GM19099 (cell line): ENCODE measurements around the gene C1orf226.

Experiments
- POLR2A ChIP-seq: IDR thresholded peaks from 3 replicates; pipeline ENCODE4 v1.6.1; 2011; ENCODE audit warnings: low read depth; ENCODE audit not compliant: insufficient read length; ENCODE audit errors: extremely low read depth

C1orf226 gene

DNA sequence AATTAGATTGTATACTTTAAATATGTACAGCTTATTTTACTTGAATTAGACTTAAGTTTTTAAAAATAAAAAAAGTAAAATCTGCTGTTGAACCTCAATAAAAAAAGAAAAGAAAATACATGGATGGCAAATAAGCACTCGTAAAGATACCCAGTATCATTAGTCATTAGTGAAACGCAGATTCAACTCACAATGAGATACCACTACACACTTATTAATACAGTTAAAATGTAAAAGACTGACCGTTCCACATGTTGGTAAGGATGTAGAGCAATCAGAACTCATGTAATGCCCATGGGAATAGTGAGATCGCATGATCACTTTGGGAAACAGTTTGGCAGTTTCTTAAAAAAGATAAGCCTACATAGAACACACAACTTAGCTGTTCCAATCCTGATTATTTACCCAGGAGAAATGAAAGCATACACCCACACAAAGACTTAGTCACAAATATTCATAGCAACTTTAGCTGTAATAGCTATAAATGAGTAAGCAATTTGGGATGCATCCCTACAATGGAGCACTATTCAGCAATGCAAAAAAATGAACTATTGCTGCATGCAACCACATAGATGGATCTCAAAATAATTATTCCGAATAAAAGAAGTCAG is 23.1 kb downstream of the C1orf226 start:
- TF ChIP-seq POLR2A: no peak

DNA sequence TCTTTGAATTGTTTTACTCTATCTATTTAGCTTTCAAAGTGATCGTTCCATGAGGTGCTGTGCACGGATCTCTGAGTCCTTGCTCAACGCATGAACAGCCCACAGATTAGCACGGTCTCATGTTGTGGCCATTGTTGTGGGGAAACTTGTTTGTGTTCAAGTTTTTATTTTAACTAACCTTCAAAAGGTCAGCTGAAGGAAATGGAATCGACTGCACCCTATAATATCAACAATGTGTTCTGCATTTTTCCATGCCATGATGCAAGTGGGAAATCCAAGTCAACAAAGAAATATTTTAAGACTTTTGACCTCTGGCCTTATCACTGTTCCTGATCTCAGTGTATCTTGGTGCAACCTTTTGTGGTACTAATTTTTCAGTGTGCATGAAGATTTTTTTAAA is 24.3 kb downstream of the C1orf226 start:
- no peak for TF ChIP-seq POLR2A

DNA sequence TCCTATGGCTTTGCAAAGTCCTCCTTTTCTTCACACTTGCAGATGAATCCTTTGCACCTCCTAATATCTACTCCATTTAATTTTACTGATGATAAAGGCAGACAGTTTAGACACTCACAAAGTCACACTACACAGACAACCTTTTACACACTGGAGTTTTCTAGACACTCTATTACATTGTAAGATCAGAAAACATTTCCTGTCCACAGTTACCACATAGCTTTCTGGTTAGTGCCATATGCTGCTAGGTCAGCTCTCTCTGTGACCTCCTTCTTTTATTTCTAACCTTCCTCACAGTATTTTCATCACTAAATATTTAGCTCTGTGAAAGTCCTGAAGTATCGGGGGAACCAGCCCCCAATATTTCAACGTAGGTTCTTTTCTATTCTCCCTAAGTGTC is 25.3 kb downstream of the C1orf226 start:
- TF ChIP-seq POLR2A: no peak

DNA sequence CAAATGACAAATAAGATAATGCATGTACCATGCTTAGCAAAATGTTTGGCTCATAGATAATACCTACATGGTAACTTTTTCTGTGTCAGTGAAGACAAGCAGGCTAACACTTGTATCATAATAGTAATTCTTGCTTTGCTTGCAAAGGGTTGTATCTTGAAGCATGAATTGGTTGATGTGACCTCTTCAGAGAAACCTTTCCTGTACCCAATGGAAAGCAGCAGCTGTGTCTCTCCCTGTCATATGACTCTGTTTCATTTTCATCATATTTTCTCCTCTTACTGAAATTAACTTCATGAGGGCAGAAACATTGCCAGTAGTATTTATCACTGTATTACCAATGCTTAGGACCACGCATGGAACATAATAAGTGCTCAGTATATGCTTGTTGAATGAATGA is 26.0 kb downstream of the C1orf226 start:
- no peak for TF ChIP-seq POLR2A

DNA sequence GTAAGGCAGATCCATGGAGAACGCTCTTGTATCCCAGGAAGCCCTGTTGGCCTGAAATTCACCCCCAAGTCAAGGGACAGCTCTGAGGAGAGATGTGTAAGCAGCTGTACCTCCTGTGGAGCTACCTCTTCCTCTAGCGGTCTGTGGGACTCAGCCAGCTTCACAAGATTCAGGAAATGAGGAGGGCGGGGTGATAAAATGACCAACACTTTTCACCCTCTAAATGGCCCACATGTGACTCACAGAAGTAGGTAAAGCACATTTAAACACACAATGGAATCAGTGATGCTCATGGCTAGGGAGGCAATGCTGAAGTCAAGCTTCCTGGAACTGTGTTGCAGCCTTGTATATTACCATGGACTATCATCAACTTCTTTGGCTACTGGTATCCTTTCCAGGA is 30.5 kb downstream of the C1orf226 start, which contains the start of gene SH2D1B:
Gene SH2D1B (minus strand): TSS at position 135 of the 400 bp plus-strand sequence. CDS start 120 bp downstream, at position 15.
- no peak for TF ChIP-seq POLR2A

DNA sequence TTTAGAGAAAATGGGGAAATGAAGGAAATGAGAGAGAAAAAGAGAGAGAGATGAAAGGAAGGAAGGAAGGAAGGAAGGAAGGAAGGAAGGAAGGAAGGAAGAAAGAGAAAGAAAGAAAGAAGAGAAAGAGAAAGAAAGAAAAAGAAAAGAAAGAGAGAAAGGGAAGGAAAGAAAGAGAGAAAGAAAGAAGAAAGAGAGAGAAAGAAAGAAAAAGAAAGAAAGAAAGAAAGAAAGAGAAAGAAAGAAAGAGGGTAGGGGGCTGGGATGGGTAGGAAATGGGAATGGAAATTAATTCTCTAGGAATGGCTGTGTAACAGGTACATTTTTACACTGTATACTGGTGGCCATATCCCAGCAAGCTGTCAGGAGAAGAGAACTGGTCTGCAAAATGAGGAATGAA is 34.7 kb downstream of the C1orf226 start:
- no peak for TF ChIP-seq POLR2A

DNA sequence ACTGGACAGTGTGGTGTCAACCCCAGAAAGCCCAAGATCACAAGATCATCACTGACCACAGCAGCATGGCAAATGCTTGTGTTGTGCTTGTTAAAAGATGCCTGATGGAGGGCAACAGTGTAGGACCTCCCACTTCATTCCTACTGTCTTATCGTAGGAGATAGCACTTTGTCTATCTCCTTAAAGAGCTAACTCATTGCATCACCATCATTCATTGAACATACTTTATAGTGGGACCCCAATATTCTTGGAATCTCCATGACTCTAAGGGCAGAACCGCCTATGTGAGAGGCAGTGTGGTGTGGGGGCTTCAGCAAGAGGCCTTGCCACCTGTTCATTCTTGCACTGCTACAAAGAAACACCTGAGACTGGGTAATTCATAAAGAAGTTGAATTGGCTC is 35.4 kb downstream of the C1orf226 start:
- TF ChIP-seq POLR2A: no peak

DNA sequence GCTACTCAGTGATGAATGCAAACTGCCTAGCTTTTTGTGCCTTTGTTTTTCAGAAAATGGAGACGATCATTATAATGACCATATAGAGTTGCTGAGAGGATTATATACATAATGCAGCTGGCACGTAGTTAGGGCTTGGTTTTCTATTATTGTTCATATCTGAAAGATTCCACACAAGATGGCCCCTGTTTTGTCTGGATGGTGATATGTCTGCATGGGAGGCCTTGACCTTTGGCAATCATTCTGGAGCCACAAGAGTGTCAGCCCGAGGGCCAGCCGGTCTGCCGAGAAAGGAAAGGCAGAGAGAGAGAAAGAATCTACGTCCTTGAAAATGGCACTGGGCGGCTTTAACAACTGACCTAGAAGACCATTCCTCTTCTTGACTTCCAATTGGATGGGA is 36.1 kb downstream of the C1orf226 start:
- no peak for TF ChIP-seq POLR2A

DNA sequence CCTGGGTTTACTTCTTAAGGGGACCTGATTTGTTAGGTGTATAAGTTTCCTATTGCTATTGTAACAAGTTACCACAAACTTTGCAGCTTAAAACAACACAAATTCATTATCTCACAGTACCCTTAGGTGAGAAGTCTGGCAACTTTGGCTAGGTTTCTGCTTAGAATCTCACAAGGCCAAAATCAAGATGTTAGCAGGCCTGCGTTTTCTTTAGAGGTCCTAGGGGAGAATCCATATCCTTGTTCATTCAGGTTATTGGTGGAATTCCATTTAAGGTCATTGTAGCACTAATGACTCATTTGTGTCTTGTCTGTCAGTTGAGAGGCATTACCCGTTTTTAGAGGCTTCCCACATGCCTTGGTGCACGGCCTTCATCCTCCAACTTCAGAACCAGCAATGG is 38.6 kb downstream of the C1orf226 start:
- TF ChIP-seq POLR2A: no peak

DNA sequence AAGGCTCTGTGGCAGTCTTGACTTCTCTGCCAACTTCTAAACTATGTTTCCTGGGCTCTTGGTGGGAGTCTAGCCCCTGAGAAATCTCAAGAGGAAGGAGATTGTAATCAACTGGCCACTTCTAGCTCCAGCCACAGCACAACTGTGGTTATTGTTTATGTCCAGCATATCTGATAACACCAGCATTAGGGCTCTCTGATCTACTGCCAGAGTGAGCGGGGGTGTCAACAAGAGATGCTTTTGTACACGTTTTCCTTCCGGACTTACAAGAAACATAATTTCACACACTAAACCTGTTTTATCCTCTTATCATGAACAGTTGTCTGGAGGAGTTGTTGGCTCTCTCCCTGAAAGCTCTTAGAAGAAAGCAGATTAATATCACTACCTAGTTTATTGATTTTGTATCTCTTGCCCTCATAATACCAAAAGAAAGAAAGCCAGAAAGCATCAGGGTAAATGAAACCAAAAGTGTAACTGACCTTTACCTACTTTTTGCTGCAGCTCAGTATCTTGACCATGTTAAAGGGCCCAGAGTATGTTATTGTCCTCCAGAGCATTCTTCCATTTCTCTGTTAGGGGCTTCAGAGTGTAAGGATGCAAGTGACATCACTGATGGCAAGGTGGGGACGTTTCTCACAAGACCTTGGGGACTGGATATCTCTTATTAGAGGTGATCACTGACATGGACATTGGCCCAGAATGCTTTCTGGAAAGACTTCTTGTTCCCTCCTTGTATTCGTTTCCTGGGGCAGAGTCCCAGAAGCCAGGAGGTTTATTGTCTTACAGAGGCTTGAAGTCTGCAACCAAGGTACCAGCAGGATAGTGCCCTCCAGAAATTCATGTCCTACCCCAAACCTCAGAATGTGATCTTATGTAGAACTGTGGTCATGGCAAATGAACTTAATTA is 40.0 kb downstream of the C1orf226 start:
- TF ChIP-seq POLR2A: no peak

DNA sequence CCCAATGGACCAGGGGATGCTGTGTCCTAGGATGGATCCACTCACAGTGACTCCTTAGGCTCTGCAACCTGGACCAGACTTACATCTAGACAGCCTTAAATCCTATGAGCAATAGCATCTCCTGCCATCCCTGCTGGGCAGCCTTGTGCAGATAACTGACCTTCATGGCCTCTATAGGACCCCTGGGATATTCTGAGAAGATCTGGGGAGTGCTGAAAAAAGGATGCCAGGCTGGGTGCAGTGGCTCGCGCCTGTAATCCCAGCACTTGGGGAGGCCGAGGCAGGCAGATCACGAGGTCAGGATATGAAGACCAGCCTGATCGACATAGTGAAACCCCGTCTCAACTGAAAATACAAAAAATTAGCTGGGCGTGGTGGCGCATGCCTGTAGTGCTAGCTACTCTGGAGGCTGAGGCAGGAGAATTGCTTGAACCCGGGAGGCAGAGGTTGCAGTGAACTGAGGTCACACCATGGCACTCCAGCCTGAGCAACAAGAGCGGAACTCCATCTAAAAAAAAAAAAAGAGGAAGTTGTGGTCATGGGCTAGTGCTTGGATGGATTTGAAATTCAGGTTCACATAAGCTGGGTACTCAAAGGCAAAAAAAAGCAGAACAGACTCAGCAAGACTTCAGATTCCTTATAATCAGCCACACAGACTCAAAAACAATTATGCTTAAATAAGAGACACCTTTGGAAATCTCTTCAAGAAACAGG is 41.3 kb downstream of the C1orf226 start:
- no peak for TF ChIP-seq POLR2A

DNA sequence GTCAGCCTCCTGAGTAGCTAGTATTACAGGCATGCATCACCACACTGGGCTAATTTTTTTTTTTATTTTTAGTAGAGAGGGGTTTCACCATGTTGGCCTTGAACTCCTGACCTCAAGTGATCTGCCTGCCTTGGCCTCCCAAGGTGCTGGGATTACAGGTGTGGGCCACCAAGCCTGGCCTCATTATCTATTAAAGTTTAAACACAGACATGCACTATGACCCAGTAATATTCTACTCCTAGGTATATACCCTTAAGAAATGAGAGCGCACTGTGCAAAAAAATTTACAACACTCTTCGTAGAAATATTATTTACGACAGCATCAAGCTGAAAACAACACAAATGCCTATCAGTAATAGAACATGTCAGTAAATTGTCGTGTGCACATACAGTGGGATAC is 49.1 kb downstream of the C1orf226 start:
- TF ChIP-seq POLR2A: no peak
